ENCODE measurements around the gene ABHD1.
"Not testable (repeated sequence)": the region's sequence is repeated elsewhere in the genome, so short reads cannot be mapped to it uniquely, and the experiment has no call there.

The ABHD1 gene

DNA sequence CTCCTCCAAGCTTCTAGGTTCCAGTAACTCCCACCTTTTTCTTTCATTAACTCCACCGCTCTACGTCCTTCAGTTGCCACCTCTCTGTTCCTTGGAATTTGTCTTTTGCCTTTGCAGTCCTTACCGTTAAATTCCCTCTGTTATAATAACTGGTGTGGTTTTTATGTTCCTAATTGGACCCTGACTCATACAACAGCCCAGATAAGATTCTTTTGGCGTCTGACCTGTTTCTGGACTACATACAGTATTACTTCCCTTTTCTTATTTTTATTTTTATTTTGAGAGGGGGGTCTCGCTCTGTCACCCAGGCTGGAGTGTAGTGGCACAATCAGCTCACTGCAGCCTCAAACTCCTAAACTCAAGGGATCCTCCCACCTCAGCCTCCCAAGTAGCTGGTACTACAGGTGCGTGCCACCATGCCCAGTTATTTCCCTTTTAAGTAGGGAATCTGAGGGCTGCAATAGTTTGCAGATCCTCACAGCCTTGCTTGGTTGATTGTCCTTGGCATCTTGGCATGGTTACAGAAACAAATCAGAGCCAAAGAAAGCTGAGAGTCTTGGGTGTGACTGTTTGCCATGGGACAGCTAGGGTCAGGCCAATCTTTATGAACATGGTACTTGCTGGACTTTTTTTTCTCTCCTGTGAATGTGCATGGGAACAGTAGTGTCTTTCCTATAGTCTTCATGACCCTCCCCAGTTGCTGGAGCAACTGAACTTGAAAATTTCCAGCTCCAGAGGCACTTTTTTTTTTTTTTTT lies 47.1 kb downstream of the ABHD1 start:
- no peak for DNase-seq (ENCODE audit: low read depth)

DNA sequence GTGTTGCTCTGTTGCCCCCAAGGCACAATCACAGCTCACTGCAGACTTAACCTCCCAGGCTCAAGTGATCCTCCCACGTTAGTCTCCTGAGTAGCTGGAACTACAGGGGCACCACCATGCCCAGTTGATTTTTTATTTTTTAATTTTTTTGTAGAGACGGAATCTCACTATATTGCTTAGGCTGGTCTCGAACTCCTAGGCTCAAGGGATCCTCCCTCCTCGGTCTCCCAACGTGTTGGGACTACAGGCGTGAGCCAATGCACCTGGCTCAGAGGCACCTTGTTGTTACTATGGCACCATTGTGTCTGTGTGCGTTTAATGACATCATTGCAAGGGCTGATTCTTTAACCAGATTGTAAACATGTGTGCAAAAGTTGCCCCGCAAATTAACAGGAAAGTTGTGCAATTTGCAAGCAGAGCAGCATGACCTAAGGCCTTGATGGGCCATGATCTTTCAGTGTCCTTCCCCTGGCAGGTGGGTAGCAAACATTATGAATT lies 47.8 kb downstream of the ABHD1 start:
- no peak for DNase-seq (ENCODE audit: low read depth)

GRCh38 chr2:27174638-27175037 lies 51.0 kb downstream of the ABHD1 start:
- DNase-seq (ENCODE audit: low read depth), result no peak

GRCh38 chr2:27175330-27175729 lies 51.7 kb downstream of the ABHD1 start:
- DNase-seq (ENCODE audit: low read depth), result no peak

DNA sequence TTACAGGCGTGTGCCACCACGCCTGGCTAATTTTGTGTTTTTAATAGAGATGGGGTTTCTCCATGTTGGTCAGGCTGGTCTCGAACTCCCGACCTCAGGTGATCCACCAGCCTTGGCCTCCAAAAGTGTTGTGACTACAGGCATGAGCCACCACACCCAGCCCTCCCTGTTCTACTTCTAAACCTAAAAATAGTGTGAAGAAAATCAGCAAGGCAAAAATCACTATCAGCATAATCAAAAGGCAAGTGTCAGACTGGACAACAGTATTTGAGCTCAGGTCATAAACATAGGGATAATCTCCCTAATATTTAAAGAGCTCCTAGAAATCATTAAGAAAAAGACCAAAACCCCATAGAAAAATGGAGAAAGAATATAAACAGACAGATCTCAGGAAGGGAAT lies 52.2 kb downstream of the ABHD1 start:
- DNase-seq (ENCODE audit: low read depth), result not testable (repeated sequence)

DNA sequence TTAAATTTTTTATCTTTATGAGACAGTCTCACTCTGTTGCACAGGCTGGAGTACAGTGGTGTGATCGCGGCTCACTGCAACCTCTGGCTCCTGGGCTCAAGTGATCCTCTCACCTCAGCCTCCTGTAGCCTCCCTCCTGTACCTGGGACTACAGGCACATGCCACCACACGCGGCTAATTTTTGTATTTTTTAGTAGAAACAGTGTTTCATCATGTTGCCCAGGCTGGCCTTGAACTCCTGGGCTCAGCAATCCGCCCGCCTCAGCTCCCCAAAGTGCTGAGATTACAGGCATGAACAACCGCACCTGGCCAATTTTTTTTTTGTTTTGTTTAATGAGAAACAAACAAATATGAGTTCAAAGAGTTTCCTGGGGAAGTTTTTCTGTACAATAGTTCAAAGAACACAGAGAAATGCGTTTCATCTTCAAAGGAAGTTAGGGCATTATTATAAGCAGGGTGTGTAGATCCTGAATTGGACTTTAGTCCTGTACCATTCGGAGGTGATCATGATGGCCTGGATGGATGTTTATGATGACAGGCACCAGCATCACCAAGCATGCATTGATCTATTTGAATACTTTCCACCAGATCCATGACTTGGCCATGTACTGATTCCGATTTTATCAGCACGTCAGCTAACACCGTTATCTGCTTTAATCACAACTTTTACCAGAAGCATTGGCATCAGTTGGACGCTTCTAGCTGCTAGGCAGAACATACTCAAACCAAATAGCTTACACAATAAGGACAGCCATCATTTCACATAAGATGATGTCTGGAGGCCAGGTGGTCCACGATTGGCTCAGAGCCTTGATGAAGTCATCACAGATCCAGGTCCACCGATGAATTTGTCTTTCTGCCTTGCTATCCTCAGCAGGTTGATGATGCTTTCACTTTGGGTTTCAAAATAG lies 54.1 kb downstream of the ABHD1 start:
- DNase-seq (ENCODE audit: low read depth), result no peak

- DNase-seq (ENCODE audit: low read depth), result no peak
Observed at GRCh38 chr2:27178469-27178868, 54.9 kb downstream of the ABHD1 start.

GRCh38 chr2:27179344-27180000 lies 55.9 kb downstream of the ABHD1 start:
- DNase-seq (ENCODE audit: low read depth), result no peak

Data from stimulated activated CD4-positive, alpha-beta T cell treated with anti-CD3 and anti-CD28 coated beads, Interleukin-2, amount 100 ng/mL, for 4 hours (primary cell).